ENCODE results near the gene TCL1B.

DNA sequence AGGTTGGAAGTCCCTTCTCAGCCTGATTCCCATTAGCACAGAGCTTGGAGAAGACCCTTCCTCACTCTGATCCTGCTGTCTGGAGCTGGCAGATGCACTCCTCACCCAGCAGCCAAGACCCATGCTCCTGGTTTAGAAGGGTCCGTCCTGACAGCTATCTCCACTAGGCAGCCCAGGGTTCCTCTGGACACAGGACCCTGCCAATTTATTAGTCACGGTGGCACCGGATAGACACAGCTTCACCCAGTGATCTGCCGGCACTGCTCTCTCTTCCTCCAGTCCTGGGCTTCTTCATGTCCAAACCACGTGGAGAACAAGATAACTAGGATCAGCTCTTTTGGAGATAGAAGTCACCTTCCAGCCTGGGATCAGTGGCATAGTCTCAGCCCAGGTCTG is 26.2 kb upstream of the TCL1B start:
- TF ChIP-seq EZH2phosphoT487 (IDR thresholded peaks at IDR 0.05; ENCODE audit: unreplicated experiment) (no peak), EZH2 (IDR thresholded peaks at IDR 0.05; ENCODE audit: low read depth, unreplicated experiment) (no peak), CREB1 (CRISPR knock-in tag; IDR thresholded peaks at IDR 0.05; ENCODE audit: low read depth) (no peak), POLR2AphosphoS5 (IDR thresholded peaks at IDR 0.05; ENCODE audit: low read depth) (no peak), JUNB (IDR thresholded peaks at IDR 0.05; ENCODE audit: unreplicated experiment) (no peak), NANOG (IDR thresholded peaks at IDR 0.05; ENCODE audit: borderline replicate concordance) (no peak), ZNF331 (CRISPR knock-in tag; IDR thresholded peaks at IDR 0.05; ENCODE audit: low read depth) (no peak), STAT1 (IDR thresholded peaks at IDR 0.05; ENCODE audit: unreplicated experiment) (no peak), ZNF114 (CRISPR knock-in tag; IDR thresholded peaks at IDR 0.05) (no peak)
- TF ChIP-seq, protein P1, sequence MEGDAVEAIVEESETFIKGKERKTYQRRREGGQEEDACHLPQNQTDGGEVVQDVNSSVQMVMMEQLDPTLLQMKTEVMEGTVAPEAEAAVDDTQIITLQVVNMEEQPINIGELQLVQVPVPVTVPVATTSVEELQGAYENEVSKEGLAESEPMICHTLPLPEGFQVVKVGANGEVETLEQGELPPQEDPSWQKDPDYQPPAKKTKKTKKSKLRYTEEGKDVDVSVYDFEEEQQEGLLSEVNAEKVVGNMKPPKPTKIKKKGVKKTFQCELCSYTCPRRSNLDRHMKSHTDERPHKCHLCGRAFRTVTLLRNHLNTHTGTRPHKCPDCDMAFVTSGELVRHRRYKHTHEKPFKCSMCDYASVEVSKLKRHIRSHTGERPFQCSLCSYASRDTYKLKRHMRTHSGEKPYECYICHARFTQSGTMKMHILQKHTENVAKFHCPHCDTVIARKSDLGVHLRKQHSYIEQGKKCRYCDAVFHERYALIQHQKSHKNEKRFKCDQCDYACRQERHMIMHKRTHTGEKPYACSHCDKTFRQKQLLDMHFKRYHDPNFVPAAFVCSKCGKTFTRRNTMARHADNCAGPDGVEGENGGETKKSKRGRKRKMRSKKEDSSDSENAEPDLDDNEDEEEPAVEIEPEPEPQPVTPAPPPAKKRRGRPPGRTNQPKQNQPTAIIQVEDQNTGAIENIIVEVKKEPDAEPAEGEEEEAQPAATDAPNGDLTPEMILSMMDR (conservative IDR thresholded peaks at IDR 0.05; ENCODE audit: low read depth in 2 of 2): no peak
- TF ChIP-seq, protein P2, sequence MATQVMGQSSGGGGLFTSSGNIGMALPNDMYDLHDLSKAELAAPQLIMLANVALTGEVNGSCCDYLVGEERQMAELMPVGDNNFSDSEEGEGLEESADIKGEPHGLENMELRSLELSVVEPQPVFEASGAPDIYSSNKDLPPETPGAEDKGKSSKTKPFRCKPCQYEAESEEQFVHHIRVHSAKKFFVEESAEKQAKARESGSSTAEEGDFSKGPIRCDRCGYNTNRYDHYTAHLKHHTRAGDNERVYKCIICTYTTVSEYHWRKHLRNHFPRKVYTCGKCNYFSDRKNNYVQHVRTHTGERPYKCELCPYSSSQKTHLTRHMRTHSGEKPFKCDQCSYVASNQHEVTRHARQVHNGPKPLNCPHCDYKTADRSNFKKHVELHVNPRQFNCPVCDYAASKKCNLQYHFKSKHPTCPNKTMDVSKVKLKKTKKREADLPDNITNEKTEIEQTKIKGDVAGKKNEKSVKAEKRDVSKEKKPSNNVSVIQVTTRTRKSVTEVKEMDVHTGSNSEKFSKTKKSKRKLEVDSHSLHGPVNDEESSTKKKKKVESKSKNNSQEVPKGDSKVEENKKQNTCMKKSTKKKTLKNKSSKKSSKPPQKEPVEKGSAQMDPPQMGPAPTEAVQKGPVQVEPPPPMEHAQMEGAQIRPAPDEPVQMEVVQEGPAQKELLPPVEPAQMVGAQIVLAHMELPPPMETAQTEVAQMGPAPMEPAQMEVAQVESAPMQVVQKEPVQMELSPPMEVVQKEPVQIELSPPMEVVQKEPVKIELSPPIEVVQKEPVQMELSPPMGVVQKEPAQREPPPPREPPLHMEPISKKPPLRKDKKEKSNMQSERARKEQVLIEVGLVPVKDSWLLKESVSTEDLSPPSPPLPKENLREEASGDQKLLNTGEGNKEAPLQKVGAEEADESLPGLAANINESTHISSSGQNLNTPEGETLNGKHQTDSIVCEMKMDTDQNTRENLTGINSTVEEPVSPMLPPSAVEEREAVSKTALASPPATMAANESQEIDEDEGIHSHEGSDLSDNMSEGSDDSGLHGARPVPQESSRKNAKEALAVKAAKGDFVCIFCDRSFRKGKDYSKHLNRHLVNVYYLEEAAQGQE (IDR thresholded peaks at IDR 0.05; ENCODE audit: unreplicated experiment): no peak
- TF ChIP-seq, protein P3, sequence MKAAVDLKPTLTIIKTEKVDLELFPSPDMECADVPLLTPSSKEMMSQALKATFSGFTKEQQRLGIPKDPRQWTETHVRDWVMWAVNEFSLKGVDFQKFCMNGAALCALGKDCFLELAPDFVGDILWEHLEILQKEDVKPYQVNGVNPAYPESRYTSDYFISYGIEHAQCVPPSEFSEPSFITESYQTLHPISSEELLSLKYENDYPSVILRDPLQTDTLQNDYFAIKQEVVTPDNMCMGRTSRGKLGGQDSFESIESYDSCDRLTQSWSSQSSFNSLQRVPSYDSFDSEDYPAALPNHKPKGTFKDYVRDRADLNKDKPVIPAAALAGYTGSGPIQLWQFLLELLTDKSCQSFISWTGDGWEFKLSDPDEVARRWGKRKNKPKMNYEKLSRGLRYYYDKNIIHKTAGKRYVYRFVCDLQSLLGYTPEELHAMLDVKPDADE (IDR thresholded peaks at IDR 0.05): no peak
- TF ChIP-seq, protein P4, sequence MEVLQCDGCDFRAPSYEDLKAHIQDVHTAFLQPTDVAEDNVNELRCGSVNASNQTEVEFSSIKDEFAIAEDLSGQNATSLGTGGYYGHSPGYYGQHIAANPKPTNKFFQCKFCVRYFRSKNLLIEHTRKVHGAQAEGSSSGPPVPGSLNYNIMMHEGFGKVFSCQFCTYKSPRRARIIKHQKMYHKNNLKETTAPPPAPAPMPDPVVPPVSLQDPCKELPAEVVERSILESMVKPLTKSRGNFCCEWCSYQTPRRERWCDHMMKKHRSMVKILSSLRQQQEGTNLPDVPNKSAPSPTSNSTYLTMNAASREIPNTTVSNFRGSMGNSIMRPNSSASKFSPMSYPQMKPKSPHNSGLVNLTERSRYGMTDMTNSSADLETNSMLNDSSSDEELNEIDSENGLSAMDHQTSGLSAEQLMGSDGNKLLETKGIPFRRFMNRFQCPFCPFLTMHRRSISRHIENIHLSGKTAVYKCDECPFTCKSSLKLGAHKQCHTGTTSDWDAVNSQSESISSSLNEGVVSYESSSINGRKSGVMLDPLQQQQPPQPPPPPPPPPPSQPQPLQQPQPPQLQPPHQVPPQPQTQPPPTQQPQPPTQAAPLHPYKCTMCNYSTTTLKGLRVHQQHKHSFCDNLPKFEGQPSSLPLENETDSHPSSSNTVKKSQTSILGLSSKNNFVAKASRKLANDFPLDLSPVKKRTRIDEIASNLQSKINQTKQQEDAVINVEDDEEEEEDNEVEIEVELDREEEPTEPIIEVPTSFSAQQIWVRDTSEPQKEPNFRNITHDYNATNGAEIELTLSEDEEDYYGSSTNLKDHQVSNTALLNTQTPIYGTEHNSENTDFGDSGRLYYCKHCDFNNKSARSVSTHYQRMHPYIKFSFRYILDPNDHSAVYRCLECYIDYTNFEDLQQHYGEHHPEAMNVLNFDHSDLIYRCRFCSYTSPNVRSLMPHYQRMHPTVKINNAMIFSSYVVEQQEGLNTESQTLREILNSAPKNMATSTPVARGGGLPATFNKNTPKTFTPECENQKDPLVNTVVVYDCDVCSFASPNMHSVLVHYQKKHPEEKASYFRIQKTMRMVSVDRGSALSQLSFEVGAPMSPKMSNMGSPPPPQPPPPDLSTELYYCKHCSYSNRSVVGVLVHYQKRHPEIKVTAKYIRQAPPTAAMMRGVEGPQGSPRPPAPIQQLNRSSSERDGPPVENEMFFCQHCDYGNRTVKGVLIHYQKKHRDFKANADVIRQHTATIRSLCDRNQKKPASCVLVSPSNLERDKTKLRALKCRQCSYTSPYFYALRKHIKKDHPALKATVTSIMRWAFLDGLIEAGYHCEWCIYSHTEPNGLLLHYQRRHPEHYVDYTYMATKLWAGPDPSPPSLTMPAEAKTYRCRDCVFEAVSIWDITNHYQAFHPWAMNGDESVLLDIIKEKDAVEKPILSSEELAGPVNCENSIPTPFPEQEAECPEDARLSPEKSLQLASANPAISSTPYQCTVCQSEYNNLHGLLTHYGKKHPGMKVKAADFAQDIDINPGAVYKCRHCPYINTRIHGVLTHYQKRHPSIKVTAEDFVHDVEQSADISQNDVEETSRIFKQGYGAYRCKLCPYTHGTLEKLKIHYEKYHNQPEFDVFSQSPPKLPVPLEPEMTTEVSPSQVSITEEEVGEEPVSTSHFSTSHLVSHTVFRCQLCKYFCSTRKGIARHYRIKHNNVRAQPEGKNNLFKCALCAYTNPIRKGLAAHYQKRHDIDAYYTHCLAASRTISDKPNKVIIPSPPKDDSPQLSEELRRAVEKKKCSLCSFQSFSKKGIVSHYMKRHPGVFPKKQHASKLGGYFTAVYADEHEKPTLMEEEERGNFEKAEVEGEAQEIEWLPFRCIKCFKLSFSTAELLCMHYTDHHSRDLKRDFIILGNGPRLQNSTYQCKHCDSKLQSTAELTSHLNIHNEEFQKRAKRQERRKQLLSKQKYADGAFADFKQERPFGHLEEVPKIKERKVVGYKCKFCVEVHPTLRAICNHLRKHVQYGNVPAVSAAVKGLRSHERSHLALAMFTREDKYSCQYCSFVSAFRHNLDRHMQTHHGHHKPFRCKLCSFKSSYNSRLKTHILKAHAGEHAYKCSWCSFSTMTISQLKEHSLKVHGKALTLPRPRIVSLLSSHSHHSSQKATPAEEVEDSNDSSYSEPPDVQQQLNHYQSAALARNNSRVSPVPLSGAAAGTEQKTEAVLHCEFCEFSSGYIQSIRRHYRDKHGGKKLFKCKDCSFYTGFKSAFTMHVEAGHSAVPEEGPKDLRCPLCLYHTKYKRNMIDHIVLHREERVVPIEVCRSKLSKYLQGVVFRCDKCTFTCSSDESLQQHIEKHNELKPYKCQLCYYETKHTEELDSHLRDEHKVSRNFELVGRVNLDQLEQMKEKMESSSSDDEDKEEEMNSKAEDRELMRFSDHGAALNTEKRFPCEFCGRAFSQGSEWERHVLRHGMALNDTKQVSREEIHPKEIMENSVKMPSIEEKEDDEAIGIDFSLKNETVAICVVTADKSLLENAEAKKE (CRISPR knock-in tag; IDR thresholded peaks at IDR 0.05): no peak
